Measurements from ENCODE around the gene BRD3.

The BRD3 gene

GRCh38 chr9:134053941-134054761 lies 13.7 kb downstream of the BRD3 start:
- DNase-seq: no peak

- DNase-seq: no peak
These were observed 14.4 kb downstream of the BRD3 start for GRCh38 chr9:134053401-134053871.

GRCh38 chr9:134052941-134053340 lies 14.9 kb downstream of the BRD3 start:
- DNase-seq: no peak

DNA sequence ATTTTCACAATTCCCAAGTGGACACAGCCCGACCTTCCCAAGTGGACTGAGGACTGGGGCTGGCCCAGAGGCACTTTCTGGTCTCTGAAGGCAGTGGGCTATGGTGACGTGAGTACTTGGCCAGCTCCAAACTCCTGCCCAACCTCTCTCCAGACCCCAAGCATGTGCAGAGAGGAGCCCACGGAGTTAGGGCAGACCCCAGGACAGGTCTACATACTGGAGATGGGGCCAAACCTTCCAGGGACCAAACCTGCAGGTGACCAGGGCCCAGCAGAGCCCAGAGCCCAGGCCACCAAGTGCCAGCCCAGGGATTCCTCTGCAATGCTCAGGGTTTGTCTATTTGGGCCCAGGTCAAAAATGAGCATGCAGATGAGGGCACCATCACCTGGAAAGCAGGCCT lies 15.3 kb downstream of the BRD3 start:
- DNase-seq: no peak

- DNase-seq: no peak
These were observed 16.5 kb downstream of the BRD3 start for GRCh38 chr9:134051319-134051718.

GRCh38 chr9:134050726-134051125 lies 17.1 kb downstream of the BRD3 start:
- no peak for DNase-seq

GRCh38 chr9:134049772-134050588 lies 17.8 kb downstream of the BRD3 start:
- DNase-seq: no peak

DNA sequence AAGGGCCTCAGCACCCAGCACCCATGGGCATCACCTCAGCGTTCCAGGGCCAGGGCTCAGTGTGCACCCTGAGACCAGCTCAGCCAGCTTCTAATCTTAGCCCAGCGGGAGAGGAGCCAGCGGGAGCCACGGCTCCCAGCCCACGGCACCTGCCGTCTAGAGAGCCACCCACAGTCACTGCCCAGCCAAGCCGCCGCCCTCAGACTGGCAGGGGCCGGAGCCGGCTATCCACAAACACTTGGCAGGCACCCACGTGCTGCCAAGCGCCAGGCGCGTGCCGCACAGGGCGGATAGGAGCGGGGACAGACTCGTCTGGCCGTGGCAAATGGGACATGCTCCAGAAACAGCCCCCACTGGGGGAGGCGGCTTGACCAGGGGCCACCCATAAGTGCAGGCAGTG lies 18.6 kb downstream of the BRD3 start:
- DNase-seq: no peak

DNA sequence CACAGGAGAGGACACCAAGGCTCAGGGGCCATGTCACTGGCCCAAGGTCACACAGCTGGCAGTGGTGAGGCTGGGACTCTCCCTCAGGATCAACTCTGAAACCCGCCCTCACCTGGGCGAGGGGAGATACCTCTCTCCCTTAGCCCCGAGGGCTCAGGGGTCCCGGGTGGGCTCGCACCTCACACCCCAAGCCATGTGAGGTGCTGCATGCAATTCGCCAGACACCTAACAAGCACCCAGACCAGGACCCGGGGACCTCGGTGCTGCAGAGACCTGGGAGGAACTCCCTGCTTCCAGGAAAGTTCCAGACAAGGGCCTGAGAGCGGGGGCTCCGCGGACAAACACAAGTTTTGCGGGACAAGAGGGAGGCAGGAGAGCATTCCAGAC lies 19.3 kb downstream of the BRD3 start:
- DNase-seq: no peak

DNA sequence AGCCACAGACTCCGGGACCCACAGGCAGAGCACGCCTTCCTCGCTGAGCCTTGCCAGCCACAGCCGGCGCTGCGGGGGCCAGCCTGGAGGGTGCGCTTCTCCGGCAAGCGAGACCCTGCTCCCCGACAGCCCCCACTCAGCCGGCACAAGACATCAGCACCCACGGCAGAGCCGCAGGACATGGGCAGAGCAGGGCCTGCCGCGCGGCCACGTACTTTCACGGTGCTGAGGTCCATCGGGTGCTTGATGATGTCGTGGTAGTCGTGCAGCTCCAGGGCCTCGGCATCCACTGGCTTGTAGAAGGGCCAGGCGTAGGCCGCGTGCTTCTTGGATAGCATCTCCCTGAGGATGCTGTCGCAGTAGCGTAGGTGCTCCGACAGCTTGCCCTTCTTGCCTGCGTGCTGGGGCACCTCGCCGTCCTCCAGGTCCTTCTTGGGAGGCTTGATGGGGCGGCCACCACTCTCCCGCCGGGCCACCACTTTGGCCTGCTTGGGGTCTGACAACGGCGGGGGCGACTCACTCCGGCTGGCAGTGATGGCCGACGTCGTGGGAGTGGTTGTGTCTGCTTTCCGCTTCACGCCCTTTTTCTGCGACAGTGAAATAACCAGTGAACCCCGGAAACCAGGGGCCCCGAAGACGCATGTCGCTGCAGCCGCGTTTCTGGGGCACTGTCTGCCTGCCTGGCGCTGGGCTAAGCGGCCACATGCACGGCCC lies 19.8 kb downstream of the BRD3 start:
- DNase-seq: no peak

DNA sequence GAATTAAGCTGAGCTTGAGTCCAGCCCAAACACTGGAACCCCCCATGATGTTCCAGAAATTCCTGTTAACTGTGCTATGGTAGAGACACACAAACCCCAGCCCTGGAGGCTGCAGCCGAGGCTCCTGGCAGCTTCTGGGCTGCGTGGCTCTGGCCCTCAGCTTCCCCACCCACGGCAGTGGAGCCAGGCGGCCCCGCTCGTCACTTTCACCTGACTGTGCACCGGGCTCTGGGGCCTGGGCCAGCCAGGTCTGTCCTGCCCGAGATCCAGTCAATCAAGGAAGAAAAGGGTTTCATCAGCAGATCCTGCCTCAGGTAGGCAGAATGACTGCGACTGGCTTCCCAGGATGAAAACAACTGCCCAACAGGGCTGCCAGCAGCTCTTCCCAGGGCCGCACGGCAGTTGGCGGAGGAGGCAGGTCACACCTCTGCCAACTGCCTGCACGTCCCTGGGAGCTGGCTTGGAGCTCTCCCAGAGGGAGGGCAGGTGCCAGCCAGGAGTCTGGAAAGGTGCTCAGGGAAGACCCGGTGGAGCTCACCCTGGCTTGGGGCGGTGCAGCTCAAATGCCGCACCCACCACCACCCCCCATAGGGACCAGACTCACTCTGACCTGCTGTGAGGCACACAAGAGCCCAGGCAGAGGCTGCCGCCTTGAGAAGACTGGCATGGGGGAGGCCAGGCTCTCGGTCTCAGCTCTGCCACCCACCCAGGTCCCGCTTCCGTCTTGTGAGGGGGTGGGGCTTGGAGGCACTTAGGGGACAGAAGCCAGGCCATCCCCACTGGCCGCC lies 20.7 kb downstream of the BRD3 start:
- DNase-seq: no peak

- no peak for DNase-seq
These were observed 21.8 kb downstream of the BRD3 start for GRCh38 chr9:134045841-134046544.

- no peak for DNase-seq
These were observed 22.9 kb downstream of the BRD3 start for GRCh38 chr9:134044944-134045343.

DNA sequence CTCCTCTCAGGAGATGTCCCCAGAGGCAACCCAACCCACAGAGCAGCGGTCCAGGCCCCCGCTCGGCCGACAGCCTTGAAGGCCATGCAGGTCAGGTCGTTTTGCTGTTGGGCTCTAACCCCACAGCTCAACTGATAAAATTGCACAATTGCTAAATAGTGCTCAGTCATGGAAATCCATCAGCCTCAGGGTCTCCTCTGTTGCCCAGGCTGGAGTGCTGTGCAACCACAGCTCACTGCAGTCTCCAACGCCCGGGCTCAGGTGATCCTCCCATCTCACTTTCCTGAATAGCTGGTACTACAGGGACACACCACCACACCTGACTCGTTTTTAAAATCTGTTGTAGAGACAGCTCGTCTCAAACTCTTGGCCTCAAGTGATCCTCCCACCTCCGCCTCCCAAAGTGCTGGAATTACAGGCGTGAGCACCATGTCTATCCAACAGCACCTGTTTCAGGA lies 24.3 kb downstream of the BRD3 start:
- DNase-seq: no peak

DNA sequence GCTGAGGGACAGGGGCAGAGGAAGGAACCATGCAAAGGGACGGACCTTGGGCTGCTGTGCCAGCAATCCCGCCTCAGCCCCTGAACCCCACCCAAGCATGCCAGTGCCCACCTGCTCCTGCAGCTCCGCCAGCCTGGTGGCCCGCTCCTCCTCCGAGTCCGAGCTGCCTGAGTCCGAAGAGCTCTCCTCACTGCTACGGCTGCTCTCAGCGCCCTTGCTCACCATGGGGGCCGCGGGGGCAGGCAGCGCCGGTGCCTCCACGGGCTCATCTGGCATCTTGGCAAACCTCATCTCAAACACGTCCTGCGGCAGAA lies 26.2 kb downstream of the BRD3 start:
- DNase-seq: no peak

GRCh38 chr9:134040781-134041648 lies 26.8 kb downstream of the BRD3 start:
- no peak for DNase-seq

DNA sequence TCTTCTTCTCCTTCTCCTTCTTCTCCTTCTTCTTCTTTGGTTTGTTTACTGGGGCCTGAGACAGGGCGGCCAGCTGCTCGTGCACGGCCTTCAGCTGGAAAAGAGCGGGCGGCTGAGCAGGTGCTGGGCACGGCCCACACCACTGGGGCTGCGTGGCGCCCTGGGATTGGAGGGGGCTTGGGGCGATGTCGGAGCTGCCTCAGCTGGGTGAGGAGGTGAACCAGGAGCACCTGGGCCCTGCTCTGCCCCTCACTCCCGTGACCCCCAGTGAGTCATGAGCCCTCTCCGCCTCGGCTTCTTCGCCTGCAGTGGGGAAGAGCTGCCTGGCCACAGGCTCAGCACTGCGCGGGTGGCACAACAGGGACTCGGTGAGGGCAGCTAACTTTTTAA lies 27.7 kb downstream of the BRD3 start:
- no peak for DNase-seq

DNA sequence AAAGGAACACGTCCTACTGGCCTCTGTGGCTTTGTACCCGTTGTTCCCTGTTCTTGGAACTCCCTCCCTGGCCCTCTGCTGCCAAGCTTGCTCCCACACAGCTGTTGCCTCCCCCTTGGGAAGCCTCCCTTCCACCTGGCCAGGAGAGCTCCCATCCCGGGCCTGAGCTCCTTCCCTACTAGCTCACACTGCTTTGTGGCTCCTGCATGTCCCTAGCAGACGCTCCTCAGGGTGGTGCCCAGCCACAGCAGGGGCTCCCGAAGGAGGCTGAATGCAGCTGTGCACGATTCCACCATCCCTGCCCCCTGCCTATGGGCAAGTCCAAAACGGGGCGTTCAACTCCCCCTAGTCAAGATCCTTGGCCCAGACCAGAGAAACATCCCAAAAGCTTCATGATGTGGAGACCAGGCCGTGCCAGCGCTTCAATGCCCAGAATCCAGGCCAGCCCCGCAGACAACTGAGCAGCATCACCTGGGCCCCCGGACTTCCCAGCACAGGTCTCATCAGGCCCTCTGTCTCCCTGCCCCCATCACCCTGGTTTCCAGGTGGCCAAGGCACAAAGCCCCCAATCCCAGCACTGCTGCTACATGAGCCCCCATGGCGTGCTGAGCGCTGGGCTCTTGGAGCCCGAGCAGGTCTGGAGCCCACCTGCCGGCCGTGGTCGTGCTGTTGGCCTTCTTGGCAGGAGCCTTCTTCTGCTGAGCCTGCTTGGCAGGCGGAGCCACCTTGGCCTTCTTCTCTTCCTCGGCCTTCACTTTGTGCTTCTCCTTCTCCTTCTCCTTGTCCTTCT lies 28.2 kb downstream of the BRD3 start:
- no peak for DNase-seq

DNA sequence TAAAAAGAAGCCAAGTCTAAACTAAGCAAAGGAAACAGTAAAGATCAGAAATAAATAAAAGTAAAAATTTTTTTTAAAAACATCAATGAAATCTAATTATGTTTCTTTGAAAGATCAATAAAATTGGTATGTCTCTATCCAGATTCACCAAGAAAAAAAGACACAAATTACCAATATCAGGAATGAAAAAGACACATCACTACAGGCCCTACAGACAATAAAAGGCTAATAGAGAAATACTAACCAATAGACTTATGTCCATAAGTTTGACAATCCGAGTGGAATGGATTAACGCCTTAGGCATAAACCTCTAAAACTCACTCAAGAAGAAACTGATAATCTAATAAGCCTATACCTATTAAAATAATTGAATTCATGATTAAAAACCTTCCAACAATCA lies 30.2 kb downstream of the BRD3 start:
- no peak for DNase-seq

- DNase-seq: no peak
These were observed 31.7 kb downstream of the BRD3 start for GRCh38 chr9:134036130-134036529.

Measured in NCI-H446 treated with DMSO at 0.1 percent for 48 hours (cell line).